Measurements from ENCODE around the gene SSTR5. TPM values are rescaled to one million over a fixed set of nuclear protein-coding genes. Genes with fewer than 3 reads are reported as not detected.

SSTR5 gene
- polyA plus RNA-seq, 1 experiment = not detected

- no peak for TF ChIP-seq CTCF (IDR thresholded peaks at IDR 0.05; ENCODE audit: insufficient read depth, low read depth, low read length)
- Histone ChIP-seq H3K27me3 (ENCODE audit: control insufficient read depth, insufficient read depth, low read length) (0 out of 2 replicates have a peak, but pooled peaks cover 2% of the 10 kb centered on the region), H3K4me3 (ENCODE audit: low read depth, low read length) (no peak overlapping the region), H3K36me3 (ENCODE audit: control insufficient read depth, insufficient read depth, low read length) (no peaks in the 10 kb centered on the region)
- ChIA-PET POLR2A (no interaction called here), CTCF (no interaction called here)
- no peak for DNase-seq (ENCODE audit: low read depth)
These were observed 45.1 kb upstream of the SSTR5 start for GRCh38 chr16:1027501-1027815.

- Histone ChIP-seq H3K27me3 (ENCODE audit: control insufficient read depth, insufficient read depth, low read length) (0 out of 2 replicates have a peak, but pooled peaks cover 2% of the 10 kb centered on the region), H3K4me3 (ENCODE audit: low read depth, low read length) (no peak overlapping the region), H3K36me3 (ENCODE audit: control insufficient read depth, insufficient read depth, low read length) (no peaks in the 10 kb centered on the region)
- POLR2A ChIA-PET = no interaction called here
- CTCF ChIA-PET = no interaction called here
- no peak for TF ChIP-seq CTCF (IDR thresholded peaks at IDR 0.05; ENCODE audit: insufficient read depth, low read depth, low read length)
- no peak for DNase-seq (ENCODE audit: low read depth)
These were observed 44.5 kb upstream of the SSTR5 start for GRCh38 chr16:1028056-1028455.

GRCh38 chr16:1028524-1029258, 43.9 kb upstream of the SSTR5 start:
- no peaks in the 10 kb centered on the region for H3K36me3 ChIP-seq (ENCODE audit: control insufficient read depth, insufficient read depth, low read length)
- CTCF ChIA-PET = no interaction called here
- DNase-seq (ENCODE audit: low read depth) = no peak
- H3K4me3 ChIP-seq (ENCODE audit: low read depth, low read length) = no peak overlapping the region
- H3K27me3 ChIP-seq (ENCODE audit: control insufficient read depth, insufficient read depth, low read length) = 0 out of 2 replicates have a peak, but pooled peaks cover 2% of the 10 kb centered on the region
- TF ChIP-seq CTCF (IDR thresholded peaks at IDR 0.05; ENCODE audit: insufficient read depth, low read depth, low read length) = no peak
- POLR2A ChIA-PET = no interaction called here

DNA sequence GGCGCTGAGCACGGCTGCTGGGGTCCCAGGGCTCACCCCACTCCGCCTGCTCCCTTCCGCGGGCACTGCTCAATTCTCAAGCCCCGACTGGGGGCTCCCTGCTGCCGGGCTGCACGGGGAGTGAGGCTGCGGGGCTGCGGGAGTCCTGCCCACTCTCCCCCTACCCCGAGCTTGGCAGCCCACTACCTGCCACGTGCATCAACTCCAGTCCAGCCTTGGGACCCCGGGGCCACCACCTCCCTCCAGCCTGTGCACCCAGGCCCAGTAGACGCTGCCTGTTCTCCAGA, 43.3 kb upstream of the SSTR5 start:
- ChIA-PET CTCF (no interaction called here), POLR2A (no interaction called here)
- Histone ChIP-seq H3K4me3 (ENCODE audit: low read depth, low read length) (no peak overlapping the region), H3K27me3 (ENCODE audit: control insufficient read depth, insufficient read depth, low read length) (0 out of 2 replicates have a peak, but pooled peaks cover 2% of the 10 kb centered on the region), H3K36me3 (ENCODE audit: control insufficient read depth, insufficient read depth, low read length) (no peaks in the 10 kb centered on the region)
- DNase-seq (ENCODE audit: low read depth) = no peak
- TF ChIP-seq CTCF (IDR thresholded peaks at IDR 0.05; ENCODE audit: insufficient read depth, low read depth, low read length) = no peak

DNA sequence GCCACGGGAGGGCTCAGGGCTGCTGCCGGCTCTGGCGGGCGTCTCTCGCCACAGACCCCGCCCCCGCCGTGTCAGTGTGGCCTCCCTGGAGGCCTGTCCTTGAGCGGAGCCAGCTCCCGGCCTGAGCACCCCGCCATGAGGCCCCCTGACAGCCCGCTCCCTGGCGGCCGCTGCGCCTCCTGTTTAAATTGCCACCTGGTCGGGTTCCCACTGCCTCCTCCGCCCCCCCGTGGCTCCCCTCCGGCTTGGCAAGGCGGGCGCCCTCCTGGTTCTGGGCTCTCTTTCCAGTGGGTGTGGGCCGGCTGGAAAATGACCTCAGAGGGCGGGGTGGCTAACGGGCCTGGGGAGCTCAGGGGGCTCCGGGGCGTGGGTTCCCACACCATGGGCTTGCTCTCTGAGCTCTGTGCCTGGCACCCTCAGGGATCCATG, 42.1 kb upstream of the SSTR5 start:
- ChIA-PET CTCF (interaction anchor here (0.6 kb wide), 1 partner anchor 27 kb away, joined by 3 read pairs; no protein-coding TSS in a partner anchor), POLR2A (no interaction called here)
- Histone ChIP-seq H3K27me3 (ENCODE audit: control insufficient read depth, insufficient read depth, low read length) (0 out of 2 replicates have a peak, but pooled peaks cover 2% of the 10 kb centered on the region), H3K36me3 (ENCODE audit: control insufficient read depth, insufficient read depth, low read length) (no peaks in the 10 kb centered on the region), H3K4me3 (ENCODE audit: low read depth, low read length) (no peak overlapping the region)
- TF ChIP-seq CTCF (IDR thresholded peaks at IDR 0.05; ENCODE audit: insufficient read depth, low read depth, low read length) = no peak
- DNase-seq (ENCODE audit: low read depth) = no peak

All from BJ (cell line).